DND-41 (cell line): Measurements from ENCODE around the gene KANK3.

ENCODE experiments used
- EZH2 ChIP-seq: IDR thresholded peaks from 3 replicates; pipeline ENCODE4 v1.6.1; 2012; ENCODE audit warnings: borderline replicate concordance, low read depth, mild to moderate bottlenecking, moderate library complexity, low read length, inconsistent platforms; ENCODE audit not compliant: severe bottlenecking
- TF ChIP-seq, protein P1 (sequence below): IDR thresholded peaks from 2 replicates; pipeline ENCODE4 v1.5.1; 2012; ENCODE audit warnings: borderline replicate concordance, low read length, moderate library complexity, mild to moderate bottlenecking; ENCODE audit not compliant: poor library complexity, severe bottlenecking; ENCODE audit errors: extremely low read depth

DNA sequence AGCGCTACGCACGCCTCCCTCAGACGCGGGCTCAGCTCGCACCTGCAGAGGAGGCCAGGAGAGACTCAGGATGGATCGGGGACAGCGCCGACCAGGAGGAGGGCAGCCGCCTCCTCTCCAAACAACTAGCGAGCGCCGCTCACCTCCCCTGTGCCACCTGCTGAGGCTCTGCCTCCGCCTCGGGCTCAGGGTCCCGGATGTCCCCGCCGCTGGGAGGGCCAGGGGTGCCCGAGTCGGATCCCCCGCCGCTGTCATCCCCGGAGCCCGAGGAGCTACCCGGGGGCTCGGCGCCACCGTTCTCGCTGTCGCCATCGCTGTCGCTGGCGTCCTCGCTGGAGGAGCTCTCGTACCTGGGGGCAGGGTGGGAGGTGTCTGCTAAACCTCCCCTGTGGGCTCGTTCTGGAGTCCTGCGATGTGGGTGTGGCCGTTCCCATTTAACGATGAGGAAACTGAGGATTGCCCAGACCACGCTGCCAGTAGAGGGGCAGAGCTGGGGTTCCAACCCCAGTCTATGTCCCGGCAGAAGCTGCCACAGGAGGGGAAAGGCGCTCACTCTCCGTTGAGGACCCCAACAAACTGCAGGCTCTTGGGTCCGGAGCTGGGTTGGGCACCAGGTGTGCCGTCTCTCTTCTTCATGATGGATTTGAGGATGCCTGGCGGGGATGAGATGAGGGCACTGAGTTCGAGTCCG lies 9.2 kb downstream of the KANK3 start:
- TF ChIP-seq, protein P1, sequence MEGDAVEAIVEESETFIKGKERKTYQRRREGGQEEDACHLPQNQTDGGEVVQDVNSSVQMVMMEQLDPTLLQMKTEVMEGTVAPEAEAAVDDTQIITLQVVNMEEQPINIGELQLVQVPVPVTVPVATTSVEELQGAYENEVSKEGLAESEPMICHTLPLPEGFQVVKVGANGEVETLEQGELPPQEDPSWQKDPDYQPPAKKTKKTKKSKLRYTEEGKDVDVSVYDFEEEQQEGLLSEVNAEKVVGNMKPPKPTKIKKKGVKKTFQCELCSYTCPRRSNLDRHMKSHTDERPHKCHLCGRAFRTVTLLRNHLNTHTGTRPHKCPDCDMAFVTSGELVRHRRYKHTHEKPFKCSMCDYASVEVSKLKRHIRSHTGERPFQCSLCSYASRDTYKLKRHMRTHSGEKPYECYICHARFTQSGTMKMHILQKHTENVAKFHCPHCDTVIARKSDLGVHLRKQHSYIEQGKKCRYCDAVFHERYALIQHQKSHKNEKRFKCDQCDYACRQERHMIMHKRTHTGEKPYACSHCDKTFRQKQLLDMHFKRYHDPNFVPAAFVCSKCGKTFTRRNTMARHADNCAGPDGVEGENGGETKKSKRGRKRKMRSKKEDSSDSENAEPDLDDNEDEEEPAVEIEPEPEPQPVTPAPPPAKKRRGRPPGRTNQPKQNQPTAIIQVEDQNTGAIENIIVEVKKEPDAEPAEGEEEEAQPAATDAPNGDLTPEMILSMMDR = no peak
- no peak for TF ChIP-seq EZH2
